Uterus (tissue), 2 donors: ENCODE results near the gene MMS22L.

Experiments used
- POLR2A ChIP-seq, 2 donors: fragments of 450-650 bp; IDR thresholded peaks; one replicate each; pipeline ENCODE4 v1.6.1; 2016; ENCODE audit warnings: antibody characterized with exemption in 2 of 2, mild to moderate bottlenecking in 1 of 2, moderate library complexity in 1 of 2
- TF ChIP-seq, protein P1 (sequence below), 4 experiments: fragments of 200-600 bp in 2 of 4; fragments of 450-650 bp in 2 of 4; sonication (generic) in 2 of 4; IDR thresholded peaks; one replicate each; pipeline ENCODE4 v1.5.1; 2016 to 2019; ENCODE audit warnings: antibody characterized with exemption in 4 of 4, mild to moderate bottlenecking in 2 of 4, moderate library complexity in 1 of 4

DNA sequence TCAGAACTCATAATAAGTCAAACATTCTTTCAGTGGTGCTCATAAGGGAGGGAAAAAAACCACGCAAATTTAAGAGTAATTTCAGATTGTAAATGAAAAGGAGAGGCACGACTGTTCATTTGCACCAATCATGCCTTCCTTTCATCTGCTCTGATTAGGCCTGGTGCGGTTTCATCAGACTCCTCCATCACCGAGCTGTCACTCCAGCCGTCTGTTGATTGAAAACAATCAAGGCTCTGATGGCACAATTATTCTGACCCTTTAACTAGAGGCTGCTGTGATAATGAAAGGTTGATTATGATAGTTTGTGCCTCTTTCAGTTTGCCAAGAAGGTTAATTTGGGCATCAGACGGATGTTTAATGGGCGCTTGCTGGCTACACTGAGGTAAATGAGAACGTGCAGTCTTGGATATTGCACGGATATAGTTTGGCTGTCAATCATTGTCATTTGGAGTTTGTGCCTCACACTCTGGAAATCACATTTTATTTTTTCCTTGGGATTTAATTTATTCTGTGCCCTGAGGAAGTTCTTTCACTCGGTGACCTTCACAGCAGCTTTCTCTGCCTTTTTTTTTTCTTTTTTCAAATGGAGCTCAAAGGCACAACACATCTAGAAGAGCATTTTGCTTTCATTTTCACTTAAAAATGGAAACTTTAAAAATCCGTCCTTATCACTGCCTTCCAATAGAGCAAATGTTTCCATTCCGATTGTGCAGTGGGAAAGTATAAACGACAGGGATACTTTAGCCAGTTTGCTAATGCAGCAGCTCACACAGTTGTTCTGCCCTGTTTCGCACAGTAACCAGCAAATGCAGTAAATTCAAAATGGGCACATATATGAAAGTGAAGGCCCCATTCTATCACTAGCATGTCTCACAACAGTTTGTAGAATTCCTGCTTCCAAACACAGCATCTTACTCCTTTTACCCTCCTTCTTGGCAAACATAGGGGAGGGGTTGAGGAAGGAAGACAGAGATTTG, 185.7 kb downstream of the MMS22L start:
- TF ChIP-seq POLR2A (IDR thresholded peaks at IDR 0.05) = no peak
- TF ChIP-seq, protein P1, sequence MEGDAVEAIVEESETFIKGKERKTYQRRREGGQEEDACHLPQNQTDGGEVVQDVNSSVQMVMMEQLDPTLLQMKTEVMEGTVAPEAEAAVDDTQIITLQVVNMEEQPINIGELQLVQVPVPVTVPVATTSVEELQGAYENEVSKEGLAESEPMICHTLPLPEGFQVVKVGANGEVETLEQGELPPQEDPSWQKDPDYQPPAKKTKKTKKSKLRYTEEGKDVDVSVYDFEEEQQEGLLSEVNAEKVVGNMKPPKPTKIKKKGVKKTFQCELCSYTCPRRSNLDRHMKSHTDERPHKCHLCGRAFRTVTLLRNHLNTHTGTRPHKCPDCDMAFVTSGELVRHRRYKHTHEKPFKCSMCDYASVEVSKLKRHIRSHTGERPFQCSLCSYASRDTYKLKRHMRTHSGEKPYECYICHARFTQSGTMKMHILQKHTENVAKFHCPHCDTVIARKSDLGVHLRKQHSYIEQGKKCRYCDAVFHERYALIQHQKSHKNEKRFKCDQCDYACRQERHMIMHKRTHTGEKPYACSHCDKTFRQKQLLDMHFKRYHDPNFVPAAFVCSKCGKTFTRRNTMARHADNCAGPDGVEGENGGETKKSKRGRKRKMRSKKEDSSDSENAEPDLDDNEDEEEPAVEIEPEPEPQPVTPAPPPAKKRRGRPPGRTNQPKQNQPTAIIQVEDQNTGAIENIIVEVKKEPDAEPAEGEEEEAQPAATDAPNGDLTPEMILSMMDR (IDR thresholded peaks at IDR 0.05) = no peak
